ENCODE data around the gene OGA. TPM values are rescaled to one million over a fixed set of nuclear protein-coding genes. Genes with fewer than 3 reads are reported as not detected.

Gene OGA
- total and polyA plus RNA-seq, 2 of the 8 experiments (the other 6 are each of a cell fraction or from before 2014, with no cell fraction given) = 31.2 to 107 TPM

GRCh38 chr10:101807158-101807557 is 11.1 kb downstream of the OGA start:
- 81% methylated on average over 1 of the region's 1 CpG; no CpG with 5 or more reads in 1 of the 2 experiments for WGBS, 2 experiments (ENCODE audit: extremely low coverage in 1 of 2, insufficient coverage in 1 of 2, insufficient read length in 1 of 2, insufficient replicate concordance in 2 of 2, low coverage in 1 of 2, low lambda C conversion rate in 2 of 2, missing lambda C conversion rate in 1 of 2)
- Histone ChIP-seq H2BK20ac (ENCODE audit: low read length) (no peak overlapping the region), H3K23me2 (ENCODE audit: low read depth, low read length) (no peaks in the 10 kb centered on the region), H2BK12ac (ENCODE audit: low read depth, low read length) (no peak overlapping the region), H3K79me2 (ENCODE audit: control insufficient read depth in 1 of 2, insufficient read depth in 2 of 2, low read length in 2 of 2) (peaks cover 0 to 27% of the 10 kb centered on the region in 2 experiments; a peak in 3 of 4 replicates), H3K27me3 (replicated peaks in 1 of 4; ENCODE audit: control insufficient read depth in 3 of 4, extremely low read depth in 1 of 4, insufficient read depth in 3 of 4, low read length in 3 of 4) (no peaks in the 10 kb centered on the region), H2BK120ac (replicated peaks; ENCODE audit: low read depth, low read length) (no peak overlapping the region), H3K14ac (ENCODE audit: insufficient read length) (no peak overlapping the region), H3K23ac (ENCODE audit: insufficient read length) (no peak overlapping the region), H2AFZ (ENCODE audit: low read length) (no peak overlapping the region), H3K9me3 (ENCODE audit: insufficient read depth in 2 of 2, low read depth in 1 of 2, low read length in 1 of 2) (no peaks in the 10 kb centered on the region), H2BK15ac (ENCODE audit: low read length) (no peak overlapping the region), H3K4me1 (replicated peaks in 1 of 4; ENCODE audit: control insufficient read depth in 3 of 4, insufficient read depth in 4 of 4, low read length in 3 of 4) (no peaks in the 10 kb centered on the region), H4K5ac (ENCODE audit: insufficient read length, low read depth, low read length) (no peak overlapping the region), H3K4me2 (ENCODE audit: insufficient read depth in 1 of 2, low read depth in 2 of 2, low read length in 2 of 2) (no peak overlapping the region), H4K20me1 (replicated peaks in 1 of 2; ENCODE audit: control insufficient read depth in 1 of 2, insufficient read depth in 2 of 2, low read length in 2 of 2) (peaks cover 3 to 5% of the 10 kb centered on the region in 2 experiments), H3K9ac (replicated peaks in 1 of 4; ENCODE audit: extremely low read depth in 1 of 4, low read depth in 3 of 4, low read length in 3 of 4) (no peak overlapping the region), H3K18ac (ENCODE audit: extremely low read depth, low read length) (no peak overlapping the region), H3K36me3 (ENCODE audit: control insufficient read depth in 2 of 4, insufficient read depth in 4 of 4, low read length in 3 of 4) (peaks cover 29 to 94% (median 64%) of the 10 kb centered on the region in 4 experiments), H3K27ac (ENCODE audit: low read depth, low read length) (no peak overlapping the region), H3K56ac (replicated peaks; ENCODE audit: insufficient read length, low read depth, low read length) (no peak overlapping the region), H4K91ac (replicated peaks; ENCODE audit: insufficient read length, low read length) (no peak overlapping the region), H3K79me1 (ENCODE audit: low read depth, low read length) (no peaks in the 10 kb centered on the region), H2BK5ac (ENCODE audit: low read depth, low read length) (no peak overlapping the region), H2AK5ac (ENCODE audit: low read depth, low read length) (no peak overlapping the region), H4K8ac (ENCODE audit: extremely low read depth, insufficient read depth, low read length) (no peak overlapping the region), H3K4ac (replicated peaks; ENCODE audit: insufficient read length, low read depth, low read length) (no peak overlapping the region), H3K4me3 (ENCODE audit: extremely low read depth in 1 of 4, insufficient read depth in 2 of 4, low read depth in 3 of 4, low read length in 4 of 4) (no peak overlapping the region)
- FAIRE-seq (no peak), DNase-seq (ENCODE audit: low read depth in 1 of 2, low spot score in 2 of 2) (no peak)
- ChIA-PET CTCF (ENCODE audit: partially characterized antibody) (no interaction called here), POLR2A (ENCODE audit: partially characterized antibody) (interaction anchor here (1.3 kb wide), 1 partner anchor 15 kb away, joined by 4 read pairs; no protein-coding TSS in a partner anchor)
- TF ChIP-seq SAP30 (IDR thresholded peaks at IDR 0.05; ENCODE audit: insufficient read depth, insufficient replicate concordance, low read length) = no peak
- TF ChIP-seq CEBPB (IDR thresholded peaks at IDR 0.05; ENCODE audit: low read depth, low read length) = no peak
- TF ChIP-seq RNF2 (IDR thresholded peaks at IDR 0.05; ENCODE audit: borderline replicate concordance, low read depth, low read length, missing control alignments, poor library complexity, severe bottlenecking) = no peak
- no peak for TF ChIP-seq KDM5A (IDR thresholded peaks at IDR 0.05; ENCODE audit: low read length)
- TF ChIP-seq POLR2AphosphoS5 (IDR thresholded peaks at IDR 0.05; ENCODE audit: low read depth, low read length) = no peak
- TF ChIP-seq GTF2F1 (IDR thresholded peaks at IDR 0.05; ENCODE audit: borderline replicate concordance, low read depth, low read length) = no peak
- no peak for TF ChIP-seq YY1 (IDR thresholded peaks at IDR 0.05; ENCODE audit: low read depth, low read length)
- TF ChIP-seq JUND (IDR thresholded peaks at IDR 0.05; ENCODE audit: low read length) = no peak
- TF ChIP-seq POLR2A (IDR thresholded peaks at IDR 0.05; ENCODE audit: control extremely low read depth in 1 of 2, low read depth in 2 of 2, low read length in 2 of 2) = no peak
- TF ChIP-seq USF2 (IDR thresholded peaks at IDR 0.05; ENCODE audit: low read length) = no peak
- TF ChIP-seq SIX5 (IDR thresholded peaks at IDR 0.05; ENCODE audit: low read depth, low read length) = no peak
- TF ChIP-seq TEAD4 (IDR thresholded peaks at IDR 0.05; ENCODE audit: low read depth, low read length) = no peak
- TF ChIP-seq EZH2 (IDR thresholded peaks at IDR 0.05; ENCODE audit: low read depth, low read length, severe bottlenecking) = no peak
- TF ChIP-seq POU5F1 (IDR thresholded peaks at IDR 0.05; ENCODE audit: low read depth, low read length) = no peak

All from H1 (cell line).